Testis (tissue), 3 donors: ENCODE measurements around the gene SPINDOC. TPM values are rescaled to one million over a fixed set of nuclear protein-coding genes. Genes with fewer than 3 reads are reported as not detected.

ENCODE experiments used
- DNase-seq: peaks from one replicate; pipeline ENCODE4 v3.0.0-alpha.2; 2019
- H3K27ac ChIP-seq, 2 donors: fragments of 200-600 bp; sonication (generic); one replicate each; pipeline ENCODE4 v1.5.1; 2019
- H3K27me3 ChIP-seq: fragments of 200-600 bp; sonication (generic); one replicate; pipeline ENCODE4 v1.5.1; 2019
- H3K36me3 ChIP-seq: fragments of 200-600 bp; sonication (generic); one replicate; pipeline ENCODE4 v1.5.1; 2017; ENCODE audit warnings: low read depth; ENCODE audit errors: missing control alignments
- H3K4me1 ChIP-seq: fragments of 200-600 bp; sonication (generic); one replicate; pipeline ENCODE4 v1.5.1; 2019
- H3K4me3 ChIP-seq, 2 donors: fragments of 200-600 bp; sonication (generic); one replicate each; pipeline ENCODE4 v1.5.1; 2017 to 2019
- H3K9me3 ChIP-seq: fragments of 200-600 bp; sonication (generic); one replicate; pipeline ENCODE4 v1.5.1; 2017
- POLR2A ChIP-seq: fragments of 450-650 bp; IDR thresholded peaks from one replicate; pipeline ENCODE4 v1.6.1; 2017; ENCODE audit warnings: antibody characterized with exemption, mild to moderate bottlenecking, moderate library complexity
- WGBS, 2 donors: methylation state at CpG; one replicate each; pipeline ENCODE4 v1.1.5; 2018; 5-methylcytosine and 5-hydroxymethylcytosine counted together
- intact Hi-C: fragments of 100-400 bp; cut with DNase I; formaldehyde crosslinking; loops from one replicate; pipeline ENCODE4 v1.15.1; 2023; ENCODE audit warnings: low total_unique reads
- polyA plus RNA-seq: library from polyadenylated mRNA; stranded (reverse); fragments of 350-450 nt; fragmentation: Illumina TruSeq; extraction: RNeasy Lipid Tissue Mini Kit (QIAGEN cat#74804); gene quantifications from one replicate; pipeline ENCODE4 v1.2.3, GENCODE V29; 2014; ENCODE audit warnings: low read depth, low replicate concordance; ENCODE audit not compliant: insufficient read depth
- total RNA-seq, 2 donors: library from RNA; depleted of rRNA; stranded (reverse); fragments of >200 nt; gene quantifications; one replicate each; pipeline ENCODE4 v1.2.3, GENCODE V29; 2016
- TF ChIP-seq, protein P1 (sequence below), 3 experiments: fragments of 450-650 bp in 2 of 3; fragments of 200-600 bp in 1 of 3; sonication (generic) in 1 of 3; IDR thresholded peaks; one replicate each; pipeline ENCODE4 v1.5.1; 2016 to 2019; ENCODE audit warnings: antibody characterized with exemption in 3 of 3, mild to moderate bottlenecking in 2 of 3, moderate library complexity in 1 of 3

Gene SPINDOC
- total and polyA plus RNA-seq, 3 donors from 2014 or later: 38.6 to 71.6 (median 45.1) TPM

DNA sequence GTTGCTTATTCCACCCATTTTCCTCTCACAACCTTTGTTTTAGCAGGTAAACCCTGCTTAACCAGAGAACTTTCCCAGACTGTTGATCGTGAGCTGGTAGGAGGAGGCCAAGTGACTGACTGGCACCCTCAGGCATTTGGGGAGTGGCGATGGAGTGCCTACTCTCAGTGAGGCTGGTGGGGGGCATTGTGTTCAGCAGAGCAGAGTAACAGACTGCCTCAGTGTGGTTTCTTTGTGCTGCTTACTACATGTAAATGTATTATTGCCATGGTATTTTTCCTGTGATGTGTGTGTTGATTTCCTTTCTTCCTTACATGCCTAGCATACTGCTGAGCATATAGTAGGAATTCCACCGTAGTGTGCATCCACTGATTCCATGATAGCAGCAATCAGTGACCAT, 28.3 kb downstream of the SPINDOC start:
- Histone ChIP-seq H3K27ac (no peak overlapping the region), H3K36me3 (no peaks in the 10 kb centered on the region), H3K4me3 (no peak overlapping the region), H3K4me1 (peaks cover 30% of the 10 kb centered on the region), H3K27me3 (no peaks in the 10 kb centered on the region), H3K9me3 (no peaks in the 10 kb centered on the region)
- DNase-seq: no peak
- intact Hi-C loops: no loop called here
- TF ChIP-seq, protein P1, sequence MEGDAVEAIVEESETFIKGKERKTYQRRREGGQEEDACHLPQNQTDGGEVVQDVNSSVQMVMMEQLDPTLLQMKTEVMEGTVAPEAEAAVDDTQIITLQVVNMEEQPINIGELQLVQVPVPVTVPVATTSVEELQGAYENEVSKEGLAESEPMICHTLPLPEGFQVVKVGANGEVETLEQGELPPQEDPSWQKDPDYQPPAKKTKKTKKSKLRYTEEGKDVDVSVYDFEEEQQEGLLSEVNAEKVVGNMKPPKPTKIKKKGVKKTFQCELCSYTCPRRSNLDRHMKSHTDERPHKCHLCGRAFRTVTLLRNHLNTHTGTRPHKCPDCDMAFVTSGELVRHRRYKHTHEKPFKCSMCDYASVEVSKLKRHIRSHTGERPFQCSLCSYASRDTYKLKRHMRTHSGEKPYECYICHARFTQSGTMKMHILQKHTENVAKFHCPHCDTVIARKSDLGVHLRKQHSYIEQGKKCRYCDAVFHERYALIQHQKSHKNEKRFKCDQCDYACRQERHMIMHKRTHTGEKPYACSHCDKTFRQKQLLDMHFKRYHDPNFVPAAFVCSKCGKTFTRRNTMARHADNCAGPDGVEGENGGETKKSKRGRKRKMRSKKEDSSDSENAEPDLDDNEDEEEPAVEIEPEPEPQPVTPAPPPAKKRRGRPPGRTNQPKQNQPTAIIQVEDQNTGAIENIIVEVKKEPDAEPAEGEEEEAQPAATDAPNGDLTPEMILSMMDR (IDR thresholded peaks at IDR 0.05): no peak
- no peak for TF ChIP-seq POLR2A
- 35 to 36% methylated on average over 3 of the region's 3 CpGs for WGBS, 2 donors

DNA sequence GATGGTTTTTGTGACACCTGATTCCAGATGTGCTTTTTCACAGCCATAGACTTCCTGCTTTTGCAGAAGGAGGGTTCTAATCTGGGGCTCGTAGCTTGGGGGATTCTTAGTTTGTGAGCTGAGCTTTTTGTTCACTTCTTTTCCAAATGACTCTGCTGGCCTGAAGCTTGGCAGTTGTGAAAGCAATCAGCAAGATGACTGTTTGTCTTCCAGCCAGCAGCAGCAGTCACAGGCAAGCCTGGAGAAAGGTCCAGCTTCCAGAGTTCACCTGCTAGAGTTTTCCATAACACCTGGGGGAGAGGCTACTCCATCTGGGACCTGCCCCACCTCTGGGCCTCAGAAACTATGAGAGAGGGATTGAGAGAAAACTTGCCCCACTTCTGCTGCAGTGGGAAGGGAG, 29.8 kb downstream of the SPINDOC start:
- H3K27me3 ChIP-seq: no peaks in the 10 kb centered on the region
- intact Hi-C loops: no loop called here
- H3K4me3 ChIP-seq: no peak overlapping the region
- peaks cover 22% of the 10 kb centered on the region for H3K4me1 ChIP-seq
- WGBS, 2 donors: 32 to 65% methylated on average over 1 of the region's 1 CpG
- H3K27ac ChIP-seq: no peak overlapping the region
- TF ChIP-seq, protein P1 (IDR thresholded peaks at IDR 0.05): no peak
- no peak for TF ChIP-seq POLR2A
- no peaks in the 10 kb centered on the region for H3K9me3 ChIP-seq
- no peaks in the 10 kb centered on the region for H3K36me3 ChIP-seq
- DNase-seq: no peak

DNA sequence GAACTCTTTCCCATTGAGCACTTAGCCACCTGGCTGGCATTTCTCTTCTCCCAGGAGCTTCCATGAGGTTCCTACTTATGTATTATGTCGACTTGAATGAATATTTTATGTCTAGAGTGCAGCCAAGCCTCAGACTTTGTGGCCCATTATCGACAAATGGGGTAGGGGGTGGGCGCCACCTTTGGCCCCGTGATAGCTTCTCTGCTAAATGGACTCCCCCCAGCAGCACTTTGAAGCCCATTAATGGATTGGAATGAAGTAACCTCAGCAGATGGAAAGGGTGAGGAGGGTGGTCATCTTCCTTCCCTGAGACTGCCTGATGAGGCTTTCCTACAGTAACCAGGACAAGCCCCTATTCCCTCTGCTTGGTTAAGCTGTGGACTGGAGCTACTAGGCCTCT, 31.6 kb downstream of the SPINDOC start:
- no peak for TF ChIP-seq POLR2A
- TF ChIP-seq, protein P1 (IDR thresholded peaks at IDR 0.05): no peak
- DNase-seq: no peak
- no peak overlapping the region for H3K27ac ChIP-seq
- no peak overlapping the region for H3K4me3 ChIP-seq
- peaks cover 19% of the 10 kb centered on the region for H3K4me1 ChIP-seq
- no peaks in the 10 kb centered on the region for H3K36me3 ChIP-seq
- H3K9me3 ChIP-seq: no peaks in the 10 kb centered on the region
- no peaks in the 10 kb centered on the region for H3K27me3 ChIP-seq
- intact Hi-C loops: no loop called here
- WGBS, 2 donors: 87 to 100% methylated on average over 4 of the region's 4 CpGs

DNA sequence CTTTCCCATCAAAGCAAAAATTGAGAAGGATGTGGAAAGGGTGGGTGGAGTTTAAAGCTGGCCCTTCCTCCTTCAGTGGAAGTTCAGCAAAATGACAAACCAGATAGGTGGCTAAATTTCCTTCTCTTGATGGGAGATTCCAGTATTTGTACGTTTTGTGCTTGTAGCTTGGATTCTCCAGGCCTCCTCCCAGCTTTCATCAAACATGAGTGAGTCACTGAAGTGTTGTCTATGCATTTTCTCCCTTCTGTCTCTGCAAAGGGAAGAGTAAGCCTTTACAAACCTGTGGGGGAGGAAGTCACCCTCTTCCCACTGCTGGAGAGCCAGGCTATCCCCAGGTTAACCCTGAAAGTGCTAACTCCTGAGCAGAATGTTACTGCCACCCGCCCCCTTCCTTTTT, 32.0 kb downstream of the SPINDOC start:
- H3K4me3 ChIP-seq: no peak overlapping the region
- TF ChIP-seq POLR2A: no peak
- TF ChIP-seq, protein P1 (IDR thresholded peaks at IDR 0.05): no peak
- no peaks in the 10 kb centered on the region for H3K9me3 ChIP-seq
- H3K27me3 ChIP-seq: no peaks in the 10 kb centered on the region
- no peak for DNase-seq
- intact Hi-C loops: no loop called here
- 37 to 55% methylated on average over 2 of the region's 2 CpGs for WGBS, 2 donors
- no peaks in the 10 kb centered on the region for H3K36me3 ChIP-seq
- H3K4me1 ChIP-seq: peaks cover 16% of the 10 kb centered on the region
- H3K27ac ChIP-seq: no peak overlapping the region

DNA sequence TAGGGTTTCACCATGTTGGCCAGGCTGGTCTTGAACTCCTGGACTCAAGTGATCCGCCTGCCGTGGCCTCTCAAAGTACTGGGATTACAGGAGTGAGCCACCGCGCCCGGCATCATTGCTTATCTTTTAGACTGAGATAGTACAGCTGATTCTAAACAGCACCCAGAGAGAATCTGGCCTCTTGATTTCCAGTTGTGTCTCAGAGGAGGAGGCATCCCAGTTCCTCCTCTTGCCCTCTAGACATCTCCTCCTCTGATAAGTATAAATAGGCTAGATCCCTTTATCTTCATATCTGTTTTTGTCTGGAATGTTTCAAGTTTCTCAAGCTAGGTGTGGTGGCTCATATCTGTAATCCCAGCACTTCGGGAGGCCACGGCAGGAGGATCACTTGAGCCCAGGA, 32.7 kb downstream of the SPINDOC start:
- intact Hi-C loops: no loop called here
- peaks cover 15% of the 10 kb centered on the region for H3K4me1 ChIP-seq
- 70 to 87% methylated on average over 7 of the region's 7 CpGs for WGBS, 2 donors

More for the DNA sequence above, 32.7 kb downstream of the SPINDOC start:
- Histone ChIP-seq H3K27ac (no peak overlapping the region), H3K4me3 (no peak overlapping the region), H3K27me3 (no peaks in the 10 kb centered on the region), H3K36me3 (no peaks in the 10 kb centered on the region), H3K9me3 (no peaks in the 10 kb centered on the region)
- no peak for DNase-seq
- TF ChIP-seq, protein P1 (IDR thresholded peaks at IDR 0.05): no peak
- no peak for TF ChIP-seq POLR2A
